GM19043 (cell line): ENCODE data around the gene MDFIC.
A peak's percentile ranks its signal among the peaks of the same experiment; 100 is the strongest.

Experiments
- ATAC-seq: cut with Tn5 transposase; IDR thresholded peaks from one replicate; pipeline ENCODE4 v1.9.1; 2021; ENCODE audit warnings: low read depth; ENCODE audit not compliant: unreplicated experiment

The MDFIC gene

GRCh38 chr7:114924038-114924712, 2.3 kb downstream of the MDFIC start:
- ATAC-seq: peak; percentile 15

GRCh38 chr7:114925434-114925833, 3.5 kb downstream of the MDFIC start:
- ATAC-seq: no peak

GRCh38 chr7:114928060-114928459, 6.2 kb downstream of the MDFIC start:
- no peak for ATAC-seq

- ATAC-seq: no peak
Measured at GRCh38 chr7:114929570-114929969, 7.7 kb downstream of the MDFIC start.

GRCh38 chr7:114930107-114930661, 8.3 kb downstream of the MDFIC start:
- ATAC-seq: no peak

GRCh38 chr7:114930829-114931655, 9.1 kb downstream of the MDFIC start:
- peak; percentile 46 for ATAC-seq

GRCh38 chr7:114931656-114932011, 9.7 kb downstream of the MDFIC start:
- peak; percentile 62 for ATAC-seq

- ATAC-seq: no peak
Measured at GRCh38 chr7:114932991-114933390, 11.1 kb downstream of the MDFIC start.

GRCh38 chr7:114933658-114934057, 11.8 kb downstream of the MDFIC start:
- ATAC-seq: no peak

GRCh38 chr7:114934086-114934485, 12.2 kb downstream of the MDFIC start:
- no peak for ATAC-seq

- no peak for ATAC-seq
Measured at GRCh38 chr7:114934713-114935112, 12.8 kb downstream of the MDFIC start.

GRCh38 chr7:114936471-114936870, 14.6 kb downstream of the MDFIC start:
- ATAC-seq: no peak

GRCh38 chr7:114937446-114937845, 15.6 kb downstream of the MDFIC start:
- ATAC-seq: no peak

- no peak for ATAC-seq
Measured at GRCh38 chr7:114938785-114939184, 16.9 kb downstream of the MDFIC start.

- ATAC-seq: no peak
Measured at GRCh38 chr7:114939484-114940097, 17.7 kb downstream of the MDFIC start.

GRCh38 chr7:114940220-114940619, 18.3 kb downstream of the MDFIC start:
- no peak for ATAC-seq

GRCh38 chr7:114941692-114942091, 19.8 kb downstream of the MDFIC start:
- ATAC-seq: peak; percentile 56

GRCh38 chr7:114942446-114943175, 20.7 kb downstream of the MDFIC start:
- ATAC-seq: no peak

- no peak for ATAC-seq
Measured at GRCh38 chr7:114943530-114943929, 21.6 kb downstream of the MDFIC start.

GRCh38 chr7:114943953-114944744, 22.3 kb downstream of the MDFIC start:
- ATAC-seq: no peak
